Smooth muscle cell (in vitro differentiated cells): ENCODE data around the gene CFAP61. TPM values are rescaled to one million over a fixed set of nuclear protein-coding genes. Genes with fewer than 3 reads are reported as not detected.

Experiments used
- DNase-seq: peaks from one replicate; lab custom pipeline; 2025; ENCODE audit not compliant: unreplicated experiment; lab: John Stamatoyannopoulos, UW
- H2AFZ ChIP-seq: fragments of 200-600 bp; sonication (generic); 2 replicates; pipeline ENCODE4 v1.6.0; 2016; ENCODE audit warnings: antibody characterized with exemption, low read depth, mild to moderate bottlenecking
- H3F3A ChIP-seq: fragments of 200-600 bp; sonication (generic); 2 replicates; pipeline ENCODE4 v1.6.0; 2017; ENCODE audit warnings: antibody characterized with exemption, low read depth
- H3K27ac ChIP-seq: fragments of 200-600 bp; sonication (generic); 2 replicates; pipeline ENCODE4 v1.5.1; 2016; ENCODE audit warnings: low read depth, mild to moderate bottlenecking
- H3K27me3 ChIP-seq: fragments of 200-600 bp; sonication (generic); 2 replicates; pipeline ENCODE4 v1.6.1; 2016; ENCODE audit warnings: low read depth, mild to moderate bottlenecking
- H3K36me3 ChIP-seq: fragments of 200-600 bp; sonication (generic); 2 replicates; pipeline ENCODE4 v1.5.1; 2016; ENCODE audit warnings: low read depth
- H3K4me1 ChIP-seq: fragments of 200-600 bp; sonication (generic); 2 replicates; pipeline ENCODE4 v1.5.1; 2016; ENCODE audit warnings: low read depth
- H3K4me2 ChIP-seq: fragments of 200-600 bp; sonication (generic); 2 replicates; pipeline ENCODE4 v1.6.0; 2016; ENCODE audit warnings: mild to moderate bottlenecking
- H3K4me3 ChIP-seq: fragments of 200-600 bp; sonication (generic); 2 replicates; pipeline ENCODE4 v1.5.1; 2016; ENCODE audit warnings: mild to moderate bottlenecking
- H3K79me2 ChIP-seq: fragments of 200-600 bp; sonication (generic); 2 replicates; pipeline ENCODE4 v1.6.0; 2016; ENCODE audit warnings: low read depth, mild to moderate bottlenecking
- H3K9ac ChIP-seq: fragments of 200-600 bp; sonication (generic); 2 replicates; pipeline ENCODE4 v1.6.0; 2016; ENCODE audit warnings: low read depth
- H3K9me3 ChIP-seq: fragments of 200-600 bp; sonication (generic); replicated peaks from 2 replicates; pipeline ENCODE4 v1.5.1; 2016; ENCODE audit warnings: low read depth
- H4K20me1 ChIP-seq: fragments of 200-600 bp; sonication (generic); 2 replicates; pipeline ENCODE4 v1.6.0; 2016; ENCODE audit warnings: low read depth
- WGBS: methylation state at CpG from one replicate; pipeline ENCODE4 v1.1.7; 2016; ENCODE audit warnings: low lambda C conversion rate; 5-methylcytosine and 5-hydroxymethylcytosine counted together
- polyA plus RNA-seq: library from polyadenylated mRNA; unstranded; fragments of >200 nt; fragmentation: Nextera tagmentation; extraction: Ambion mirVana; gene quantifications from 2 replicates; pipeline ENCODE4 v1.2.1, GENCODE V29; 2016
- total RNA-seq: library from RNA; depleted of rRNA; stranded (reverse); fragments of >200 nt; gene quantifications from 2 replicates; pipeline ENCODE4 v1.2.3, GENCODE V29; 2014
- TF ChIP-seq, protein P1 (sequence below): fragments of 200-600 bp; sonication (generic); IDR thresholded peaks from 2 replicates; pipeline ENCODE4 v1.5.1; 2017; ENCODE audit warnings: borderline replicate concordance, mild to moderate bottlenecking, antibody characterized with exemption; ENCODE audit not compliant: insufficient read depth, poor library complexity, severe bottlenecking

CFAP61 gene
- total and polyA plus RNA-seq, 2 experiments from 2014 or later: not detected

GRCh38 chr20:20405623-20406022 lies 353.3 kb downstream of the CFAP61 start:
- no peaks in the 10 kb centered on the region for H4K20me1 ChIP-seq
- TF ChIP-seq, protein P1, sequence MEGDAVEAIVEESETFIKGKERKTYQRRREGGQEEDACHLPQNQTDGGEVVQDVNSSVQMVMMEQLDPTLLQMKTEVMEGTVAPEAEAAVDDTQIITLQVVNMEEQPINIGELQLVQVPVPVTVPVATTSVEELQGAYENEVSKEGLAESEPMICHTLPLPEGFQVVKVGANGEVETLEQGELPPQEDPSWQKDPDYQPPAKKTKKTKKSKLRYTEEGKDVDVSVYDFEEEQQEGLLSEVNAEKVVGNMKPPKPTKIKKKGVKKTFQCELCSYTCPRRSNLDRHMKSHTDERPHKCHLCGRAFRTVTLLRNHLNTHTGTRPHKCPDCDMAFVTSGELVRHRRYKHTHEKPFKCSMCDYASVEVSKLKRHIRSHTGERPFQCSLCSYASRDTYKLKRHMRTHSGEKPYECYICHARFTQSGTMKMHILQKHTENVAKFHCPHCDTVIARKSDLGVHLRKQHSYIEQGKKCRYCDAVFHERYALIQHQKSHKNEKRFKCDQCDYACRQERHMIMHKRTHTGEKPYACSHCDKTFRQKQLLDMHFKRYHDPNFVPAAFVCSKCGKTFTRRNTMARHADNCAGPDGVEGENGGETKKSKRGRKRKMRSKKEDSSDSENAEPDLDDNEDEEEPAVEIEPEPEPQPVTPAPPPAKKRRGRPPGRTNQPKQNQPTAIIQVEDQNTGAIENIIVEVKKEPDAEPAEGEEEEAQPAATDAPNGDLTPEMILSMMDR: no peak
- no peaks in the 10 kb centered on the region for H3K9me3 ChIP-seq
- H3F3A ChIP-seq: no peaks in the 10 kb centered on the region
- no peak overlapping the region for H3K4me2 ChIP-seq
- peaks cover 14% of the 10 kb centered on the region for H3K4me1 ChIP-seq
- no peaks in the 10 kb centered on the region for H3K79me2 ChIP-seq
- DNase-seq: no peak
- H3K27ac ChIP-seq: no peak overlapping the region
- no peaks in the 10 kb centered on the region for H3K27me3 ChIP-seq
- WGBS: 86% methylated on average over 10 of the region's 10 CpGs
- H3K9ac ChIP-seq: no peak overlapping the region
- no peaks in the 10 kb centered on the region for H3K36me3 ChIP-seq
- H3K4me3 ChIP-seq: no peak overlapping the region
- no peak overlapping the region for H2AFZ ChIP-seq

DNA sequence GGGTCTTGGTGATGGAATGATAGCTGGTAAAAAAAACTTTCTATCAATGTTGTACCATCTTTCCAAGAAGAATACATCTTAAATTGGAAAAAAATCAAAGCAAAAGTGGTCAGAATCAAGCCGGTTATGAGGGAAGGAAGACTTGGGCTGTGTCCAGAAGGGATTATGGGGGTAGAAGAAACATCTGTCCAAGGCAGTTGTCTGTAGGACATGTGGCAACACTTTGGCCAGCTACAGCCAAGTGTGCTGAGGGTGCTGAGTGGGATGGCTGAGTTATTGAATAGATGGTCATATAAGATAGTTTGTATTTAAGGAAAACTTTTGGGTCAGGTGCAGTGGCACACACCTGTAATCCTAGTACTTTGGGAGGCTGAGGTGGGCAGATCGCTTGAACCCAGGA lies 354.0 kb downstream of the CFAP61 start:
- no peak overlapping the region for H2AFZ ChIP-seq
- H3K27ac ChIP-seq: no peak overlapping the region
- no peak overlapping the region for H3K4me2 ChIP-seq
- no peaks in the 10 kb centered on the region for H3K27me3 ChIP-seq
- no peaks in the 10 kb centered on the region for H3K9me3 ChIP-seq
- H3K4me1 ChIP-seq: peaks cover 21% of the 10 kb centered on the region
- no peaks in the 10 kb centered on the region for H3F3A ChIP-seq
- no peak overlapping the region for H3K4me3 ChIP-seq
- TF ChIP-seq, protein P1: no peak
- H3K9ac ChIP-seq: no peak overlapping the region
- no peaks in the 10 kb centered on the region for H3K79me2 ChIP-seq
- no peak for DNase-seq
- no peaks in the 10 kb centered on the region for H4K20me1 ChIP-seq
- H3K36me3 ChIP-seq: no peaks in the 10 kb centered on the region
- 89% methylated on average over 2 of the region's 2 CpGs for WGBS

DNA sequence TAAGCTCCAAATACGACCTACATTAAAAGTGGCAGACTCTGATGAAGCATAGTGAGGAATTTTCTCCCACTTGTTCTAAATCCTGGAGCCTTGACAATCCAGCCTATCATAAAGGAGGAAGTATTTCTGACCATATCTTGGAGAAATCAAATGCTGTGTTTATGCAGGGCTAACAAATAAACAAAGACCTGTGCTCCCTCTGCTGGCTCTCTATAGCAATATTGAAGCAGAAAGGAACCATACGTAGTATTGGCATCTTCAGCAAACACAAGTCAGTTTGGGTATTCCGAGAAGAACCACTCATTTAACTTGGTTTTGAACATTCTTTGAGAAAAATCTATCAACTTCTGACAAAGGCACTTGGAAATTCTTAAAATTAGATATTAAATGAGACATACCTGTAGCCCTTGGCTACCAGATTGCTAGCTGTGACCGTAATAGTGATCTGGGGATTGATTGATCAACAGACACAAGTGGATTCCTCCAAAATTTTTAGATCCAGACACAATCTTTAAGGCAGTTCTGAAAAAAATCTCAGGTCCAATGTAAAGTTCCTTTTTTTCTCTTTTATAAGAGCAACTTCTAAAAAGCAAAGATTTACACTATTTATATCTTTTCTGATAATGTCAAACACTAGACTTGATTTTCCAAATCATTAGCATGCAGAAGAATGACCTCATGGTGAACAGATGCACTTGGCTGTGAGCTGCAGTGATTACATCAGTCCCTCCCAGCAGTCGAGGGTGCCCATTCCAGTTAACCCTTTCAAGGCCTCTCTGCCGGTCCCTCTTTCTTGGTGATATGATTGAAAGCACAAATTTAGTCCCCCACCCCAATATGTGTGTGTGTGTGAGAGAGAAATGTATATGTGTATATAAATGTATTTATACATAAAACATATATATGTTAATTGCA lies 355.8 kb downstream of the CFAP61 start:
- H3K9me3 ChIP-seq: no peaks in the 10 kb centered on the region
- H3K27ac ChIP-seq: no peak overlapping the region
- WGBS: 51% methylated on average over 6 of the region's 6 CpGs
- no peaks in the 10 kb centered on the region for H3F3A ChIP-seq
- H4K20me1 ChIP-seq: no peaks in the 10 kb centered on the region
- peaks cover 37% of the 10 kb centered on the region for H3K4me1 ChIP-seq
- no peak overlapping the region for H3K4me3 ChIP-seq
- H3K4me2 ChIP-seq: no peak overlapping the region
- H3K36me3 ChIP-seq: no peaks in the 10 kb centered on the region
- no peaks in the 10 kb centered on the region for H3K79me2 ChIP-seq
- TF ChIP-seq, protein P1: peak; percentile 20
- H2AFZ ChIP-seq: no peak overlapping the region
- H3K27me3 ChIP-seq: no peaks in the 10 kb centered on the region
- DNase-seq: no peak
- no peak overlapping the region for H3K9ac ChIP-seq

- H3F3A ChIP-seq: no peaks in the 10 kb centered on the region
- TF ChIP-seq, protein P1: no peak
- WGBS: 95% methylated on average over 4 of the region's 4 CpGs
Measured at GRCh38 chr20:20409331-20409730, 357.0 kb downstream of the CFAP61 start.

More at GRCh38 chr20:20409331-20409730, 357.0 kb downstream of the CFAP61 start:
- Histone ChIP-seq H3K4me2 (no peak overlapping the region), H3K4me3 (no peak overlapping the region), H3K9ac (no peak overlapping the region), H3K4me1 (peaks cover 46% of the 10 kb centered on the region), H3K36me3 (no peaks in the 10 kb centered on the region), H3K79me2 (no peaks in the 10 kb centered on the region), H3K27me3 (no peaks in the 10 kb centered on the region), H2AFZ (no peak overlapping the region), H3K9me3 (no peaks in the 10 kb centered on the region), H3K27ac (no peak overlapping the region), H4K20me1 (no peaks in the 10 kb centered on the region)
- DNase-seq: no peak
